ENCODE data around the gene CDK1.

- TF ChIP-seq CTCF (IDR thresholded peaks at IDR 0.05) (no peak), POLR2A (IDR thresholded peaks at IDR 0.05) (no peak), EP300 (IDR thresholded peaks at IDR 0.05) (no peak)
Measured at GRCh38 chr10:60796481-60796880, 18.2 kb downstream of the CDK1 start.
